Measurements from ENCODE around the gene PAK5. TPM values are rescaled to one million over a fixed set of nuclear protein-coding genes. Genes with fewer than 3 reads are reported as not detected.

Gene PAK5
- total and polyA plus RNA-seq, 2 donors (not counting 1 experiment from before 2014, with no cell fraction given) = not detected

DNA sequence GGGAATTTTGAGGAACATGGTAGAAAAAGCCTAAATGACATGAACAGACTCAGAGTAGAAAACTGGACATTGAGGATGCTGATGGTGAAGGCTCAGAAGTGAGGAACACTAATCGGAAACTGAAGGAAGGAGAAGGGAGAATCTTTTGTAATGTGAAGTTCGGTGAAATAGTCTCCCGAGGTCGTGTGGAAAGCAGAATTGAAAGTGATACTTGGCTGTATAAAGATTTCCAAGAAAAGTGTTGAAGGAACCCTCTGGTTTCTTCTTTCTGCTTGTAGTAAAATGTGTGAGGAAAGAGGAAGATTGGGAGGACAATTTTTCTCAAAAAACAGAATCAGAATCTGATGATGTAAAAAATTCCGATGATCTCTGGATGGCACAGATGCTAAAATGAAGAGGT lies 209.0 kb downstream of the PAK5 start:
- Histone ChIP-seq H3K9me3 (ENCODE audit: control extremely low read depth in 1 of 3, control insufficient read depth in 2 of 3, insufficient read depth in 1 of 3, low read length in 2 of 3) (no peaks in the 10 kb centered on the region), H2AFZ (ENCODE audit: insufficient read depth, low read depth, low read length, poor library complexity, severe bottlenecking) (no peak overlapping the region), H4K20me1 (ENCODE audit: control insufficient read depth, insufficient read depth, low read length, poor library complexity, severe bottlenecking) (no peaks in the 10 kb centered on the region), H3K4me3 (ENCODE audit: control extremely low read depth in 1 of 5, extremely low read depth in 1 of 5, insufficient read depth in 1 of 5, low read depth in 2 of 5, low read length in 4 of 5) (no peak overlapping the region), H3K27ac (ENCODE audit: low read length in 2 of 2) (no peak overlapping the region), H3K27me3 (replicated peaks in 1 of 4; ENCODE audit: control extremely low read depth in 1 of 4, control insufficient read depth in 3 of 4, insufficient read depth in 4 of 4, low read length in 3 of 4) (peaks cover 0 to 5% (median 0%) of the 10 kb centered on the region in 4 experiments), H3K4me2 (replicated peaks; ENCODE audit: low read depth, low read length, poor library complexity, severe bottlenecking) (no peak overlapping the region), H3K79me2 (ENCODE audit: control insufficient read depth, insufficient read depth, low read length) (no peaks in the 10 kb centered on the region), H3K4me1 (ENCODE audit: control insufficient read depth in 2 of 2, insufficient read depth in 2 of 2, low read length in 2 of 2) (no peaks in the 10 kb centered on the region), H3K36me3 (replicated peaks in 1 of 2; ENCODE audit: control extremely low read depth in 1 of 2, control insufficient read depth in 1 of 2, extremely low read depth in 1 of 2, insufficient read depth in 2 of 2, low read length in 1 of 2) (no peaks in the 10 kb centered on the region), H3K9ac (ENCODE audit: low read length) (no peak overlapping the region)
- ChIA-PET CTCF (no interaction called here), POLR2A (no interaction called here)
- intact Hi-C loops (cut with micrococcal nuclease) = no loop called here
- H3K27me3 Mint-ChIP-seq = peaks cover 18% of the 10 kb centered on the region
- H3K27ac Mint-ChIP-seq = no peak overlapping the region
- no peaks in the 10 kb centered on the region for H3K4me1 Mint-ChIP-seq
- peaks cover 2% of the 10 kb centered on the region for H3K9me3 Mint-ChIP-seq (ENCODE audit: insufficient read depth)
- ATAC-seq (ENCODE audit: low read depth) (no peak), DNase-seq (no peak)
- WGBS (ENCODE audit: insufficient coverage) = 63% methylated on average over 5 of the region's 5 CpGs
- no peak overlapping the region for H3K4me3 Mint-ChIP-seq
- TF ChIP-seq CTCF (IDR thresholded peaks at IDR 0.05) (no peak), EZH2 (IDR thresholded peaks at IDR 0.05; ENCODE audit: borderline replicate concordance, insufficient read depth, low read depth, low read length, poor library complexity, severe bottlenecking) (no peak)

DNA sequence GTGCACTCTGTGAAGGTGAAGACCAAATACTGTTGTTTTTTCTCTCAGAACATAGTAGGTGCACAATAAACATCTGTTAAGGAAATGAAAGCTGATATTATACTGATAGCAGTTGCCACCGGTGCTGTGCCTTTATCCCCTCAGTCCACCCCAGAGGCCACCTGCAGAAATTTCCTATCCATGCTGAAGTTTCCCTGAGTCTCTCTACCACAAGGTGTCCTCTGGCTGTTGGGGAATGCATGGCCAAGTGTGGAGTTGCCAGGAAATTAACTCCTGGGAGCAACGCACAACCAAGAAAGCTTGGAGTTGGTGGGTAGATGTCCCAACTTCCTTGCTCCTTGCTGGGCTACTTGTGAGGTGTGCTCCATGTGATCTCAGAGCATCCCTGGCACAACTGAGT lies 210.3 kb downstream of the PAK5 start:
- CTCF ChIA-PET = interaction anchor here (0.6 to 1.4 kb wide), 2 partner anchors 11 to 18 kb away, joined by 3 read pairs; no protein-coding TSS in a partner anchor
- Histone ChIP-seq H3K27me3 (replicated peaks in 1 of 4; ENCODE audit: control extremely low read depth in 1 of 4, control insufficient read depth in 3 of 4, insufficient read depth in 4 of 4, low read length in 3 of 4) (peaks cover 0 to 5% (median 0%) of the 10 kb centered on the region in 4 experiments), H3K9me3 (ENCODE audit: control extremely low read depth in 1 of 3, control insufficient read depth in 2 of 3, insufficient read depth in 1 of 3, low read length in 2 of 3) (peaks cover 0 to 1% (median 0%) of the 10 kb centered on the region in 3 donors), H4K20me1 (ENCODE audit: control insufficient read depth, insufficient read depth, low read length, poor library complexity, severe bottlenecking) (no peaks in the 10 kb centered on the region), H3K9ac (ENCODE audit: low read length) (no peak overlapping the region), H3K36me3 (replicated peaks in 1 of 2; ENCODE audit: control extremely low read depth in 1 of 2, control insufficient read depth in 1 of 2, extremely low read depth in 1 of 2, insufficient read depth in 2 of 2, low read length in 1 of 2) (no peaks in the 10 kb centered on the region), H3K27ac (ENCODE audit: low read length in 2 of 2) (no peak overlapping the region), H3K4me1 (ENCODE audit: control insufficient read depth in 2 of 2, insufficient read depth in 2 of 2, low read length in 2 of 2) (no peaks in the 10 kb centered on the region), H2AFZ (ENCODE audit: insufficient read depth, low read depth, low read length, poor library complexity, severe bottlenecking) (no peak overlapping the region), H3K4me2 (replicated peaks; ENCODE audit: low read depth, low read length, poor library complexity, severe bottlenecking) (no peak overlapping the region), H3K79me2 (ENCODE audit: control insufficient read depth, insufficient read depth, low read length) (no peaks in the 10 kb centered on the region), H3K4me3 (ENCODE audit: control extremely low read depth in 1 of 5, extremely low read depth in 1 of 5, insufficient read depth in 1 of 5, low read depth in 2 of 5, low read length in 4 of 5) (no peak overlapping the region)
- POLR2A ChIA-PET = no interaction called here
- peaks cover 18% of the 10 kb centered on the region for H3K27me3 Mint-ChIP-seq
- ATAC-seq (ENCODE audit: low read depth) (no peak), DNase-seq (no peak)
- no CpG with 5 or more reads among the region's 2 CpGs for WGBS (ENCODE audit: insufficient coverage)
- intact Hi-C loops (cut with micrococcal nuclease) = no loop called here
- peaks cover 3% of the 10 kb centered on the region for H3K9me3 Mint-ChIP-seq (ENCODE audit: insufficient read depth)
- no peak overlapping the region for H3K4me3 Mint-ChIP-seq
- H3K27ac Mint-ChIP-seq = no peak overlapping the region
- no peaks in the 10 kb centered on the region for H3K4me1 Mint-ChIP-seq
- TF ChIP-seq CTCF (IDR thresholded peaks at IDR 0.05) = no peak
- no peak for TF ChIP-seq EZH2 (IDR thresholded peaks at IDR 0.05; ENCODE audit: borderline replicate concordance, insufficient read depth, low read depth, low read length, poor library complexity, severe bottlenecking)

Data from B cell (primary cell).